ENCODE measurements around the gene C2CD2. TPM values are rescaled to one million over a fixed set of nuclear protein-coding genes. Genes with fewer than 3 reads are reported as not detected.

The C2CD2 gene
- total and polyA plus RNA-seq, 5 donors, result 6.2 to 10.0 (median 8.3) TPM

GRCh38 chr21:41991659-41992058, 37.8 kb upstream of the C2CD2 start:
- intact Hi-C loops (cut with DNase I), result no loop called here
- H3K4me3 ChIP-seq (ENCODE audit: low read length), result no peak overlapping the region
- no peaks in the 10 kb centered on the region for H3K4me1 ChIP-seq (ENCODE audit: control insufficient read depth, insufficient read depth, low read length)
- 98% methylated on average over 16 of the region's 16 CpGs for WGBS
- ATAC-seq (no peak), DNase-seq (no peak)
- no peak overlapping the region for H3K27ac ChIP-seq (ENCODE audit: low read length)
- H3K27me3 ChIP-seq (ENCODE audit: control insufficient read depth, insufficient read depth), result no peaks in the 10 kb centered on the region
- H3K9me3 ChIP-seq (ENCODE audit: control insufficient read depth, low read length), result no peaks in the 10 kb centered on the region

GRCh38 chr21:41989698-41990097, 35.9 kb upstream of the C2CD2 start:
- DNase-seq (no peak), ATAC-seq (no peak)
- Histone ChIP-seq H3K9me3 (ENCODE audit: control insufficient read depth, low read length) (no peaks in the 10 kb centered on the region), H3K4me1 (ENCODE audit: control insufficient read depth, insufficient read depth, low read length) (peaks cover 3% of the 10 kb centered on the region), H3K4me3 (ENCODE audit: low read length) (no peak overlapping the region), H3K27ac (ENCODE audit: low read length) (no peak overlapping the region), H3K27me3 (ENCODE audit: control insufficient read depth, insufficient read depth) (no peaks in the 10 kb centered on the region)
- whole genome bisulfite sequencing, result 95% methylated on average over 2 of the region's 2 CpGs
- intact Hi-C loops (cut with DNase I), result no loop called here

GRCh38 chr21:41987310-41987709, 33.5 kb upstream of the C2CD2 start:
- H3K4me1 ChIP-seq (ENCODE audit: control insufficient read depth, insufficient read depth, low read length), result peaks cover 3% of the 10 kb centered on the region
- no peak overlapping the region for H3K4me3 ChIP-seq (ENCODE audit: low read length)
- no peak for ATAC-seq
- H3K9me3 ChIP-seq (ENCODE audit: control insufficient read depth, low read length), result no peaks in the 10 kb centered on the region
- H3K27ac ChIP-seq (ENCODE audit: low read length), result no peak overlapping the region
- 97% methylated on average over 3 of the region's 3 CpGs for WGBS
- intact Hi-C loops (cut with DNase I), result no loop called here
- no peak for DNase-seq
- H3K27me3 ChIP-seq (ENCODE audit: control insufficient read depth, insufficient read depth), result no peaks in the 10 kb centered on the region

- H3K4me3 ChIP-seq (ENCODE audit: low read length), result no peak overlapping the region
- no peaks in the 10 kb centered on the region for H3K9me3 ChIP-seq (ENCODE audit: control insufficient read depth, low read length)
- WGBS, result 83% methylated on average over 6 of the region's 6 CpGs
- DNase-seq, result no peak
- H3K27me3 ChIP-seq (ENCODE audit: control insufficient read depth, insufficient read depth), result no peaks in the 10 kb centered on the region
- H3K27ac ChIP-seq (ENCODE audit: low read length), result no peak overlapping the region
- peaks cover 3% of the 10 kb centered on the region for H3K4me1 ChIP-seq (ENCODE audit: control insufficient read depth, insufficient read depth, low read length)
- intact Hi-C loops (cut with DNase I), result no loop called here
- ATAC-seq, result no peak
Measured at GRCh38 chr21:41985662-41986416, 32.0 kb upstream of the C2CD2 start.

- DNase-seq (no peak), ATAC-seq (no peak)
- Histone ChIP-seq H3K27me3 (ENCODE audit: control insufficient read depth, insufficient read depth) (no peaks in the 10 kb centered on the region), H3K4me3 (ENCODE audit: low read length) (no peak overlapping the region), H3K9me3 (ENCODE audit: control insufficient read depth, low read length) (no peaks in the 10 kb centered on the region), H3K4me1 (ENCODE audit: control insufficient read depth, insufficient read depth, low read length) (peaks cover 3% of the 10 kb centered on the region), H3K27ac (ENCODE audit: low read length) (no peak overlapping the region)
- WGBS, result 97% methylated on average over 1 of the region's 1 CpG
- intact Hi-C loops (cut with DNase I), result no loop called here
Measured at GRCh38 chr21:41983229-41983628, 29.4 kb upstream of the C2CD2 start.

GRCh38 chr21:41980561-41980960, 26.7 kb upstream of the C2CD2 start:
- peaks cover 3% of the 10 kb centered on the region for H3K4me1 ChIP-seq (ENCODE audit: control insufficient read depth, insufficient read depth, low read length)
- H3K27me3 ChIP-seq (ENCODE audit: control insufficient read depth, insufficient read depth), result no peaks in the 10 kb centered on the region
- no peaks in the 10 kb centered on the region for H3K9me3 ChIP-seq (ENCODE audit: control insufficient read depth, low read length)
- no peak overlapping the region for H3K4me3 ChIP-seq (ENCODE audit: low read length)
- ATAC-seq, result no peak
- no peak for DNase-seq
- no peak overlapping the region for H3K27ac ChIP-seq (ENCODE audit: low read length)
- intact Hi-C loops (cut with DNase I), result no loop called here

- ATAC-seq (no peak), DNase-seq (no peak)
- no peak overlapping the region for H3K27ac ChIP-seq (ENCODE audit: low read length)
- no peak overlapping the region for H3K4me3 ChIP-seq (ENCODE audit: low read length)
- intact Hi-C loops (cut with DNase I), result no loop called here
- no peaks in the 10 kb centered on the region for H3K9me3 ChIP-seq (ENCODE audit: control insufficient read depth, low read length)
- H3K4me1 ChIP-seq (ENCODE audit: control insufficient read depth, insufficient read depth, low read length), result no peaks in the 10 kb centered on the region
- 89% methylated on average over 7 of the region's 7 CpGs for WGBS
- H3K27me3 ChIP-seq (ENCODE audit: control insufficient read depth, insufficient read depth), result no peaks in the 10 kb centered on the region
Measured at GRCh38 chr21:41979751-41980369, 26.0 kb upstream of the C2CD2 start.

- DNase-seq, result no peak
Measured at GRCh38 chr21:41979335-41979734, 25.5 kb upstream of the C2CD2 start.

GRCh38 chr21:41977034-41977950, 23.5 kb upstream of the C2CD2 start:
- Histone ChIP-seq H3K9me3 (ENCODE audit: control insufficient read depth, low read length) (no peaks in the 10 kb centered on the region), H3K27ac (ENCODE audit: low read length) (no peak overlapping the region), H3K4me1 (ENCODE audit: control insufficient read depth, insufficient read depth, low read length) (peaks cover 2% of the 10 kb centered on the region), H3K27me3 (ENCODE audit: control insufficient read depth, insufficient read depth) (no peaks in the 10 kb centered on the region), H3K4me3 (ENCODE audit: low read length) (no peak overlapping the region)
- DNase-seq, result no peak
- WGBS, result 89% methylated on average over 17 of the region's 17 CpGs
- intact Hi-C loops (cut with DNase I), result no loop called here
- ATAC-seq, result no peak

More at GRCh38 chr21:41979335-41979734, 25.5 kb upstream of the C2CD2 start:
- no peak overlapping the region for H3K4me3 ChIP-seq (ENCODE audit: low read length)
- ATAC-seq, result no peak
- no peaks in the 10 kb centered on the region for H3K27me3 ChIP-seq (ENCODE audit: control insufficient read depth, insufficient read depth)
- 76% methylated on average over 4 of the region's 4 CpGs for WGBS
- H3K27ac ChIP-seq (ENCODE audit: low read length), result no peak overlapping the region
- intact Hi-C loops (cut with DNase I), result no loop called here
- H3K9me3 ChIP-seq (ENCODE audit: control insufficient read depth, low read length), result no peaks in the 10 kb centered on the region
- H3K4me1 ChIP-seq (ENCODE audit: control insufficient read depth, insufficient read depth, low read length), result no peaks in the 10 kb centered on the region

GRCh38 chr21:41976611-41977010, 22.8 kb upstream of the C2CD2 start:
- peaks cover 2% of the 10 kb centered on the region for H3K4me1 ChIP-seq (ENCODE audit: control insufficient read depth, insufficient read depth, low read length)
- no peak overlapping the region for H3K4me3 ChIP-seq (ENCODE audit: low read length)
- WGBS, result 89% methylated on average over 8 of the region's 8 CpGs
- intact Hi-C loops (cut with DNase I), result no loop called here
- ATAC-seq, result no peak
- DNase-seq, result no peak
- H3K9me3 ChIP-seq (ENCODE audit: control insufficient read depth, low read length), result no peaks in the 10 kb centered on the region
- no peaks in the 10 kb centered on the region for H3K27me3 ChIP-seq (ENCODE audit: control insufficient read depth, insufficient read depth)
- H3K27ac ChIP-seq (ENCODE audit: low read length), result no peak overlapping the region

All from right cardiac atrium (tissue), 5 donors.